IMR-90 (cell line): ENCODE results near the gene NAALAD2.

Experiments
- BHLHE40 ChIP-seq: fragments of 150-350 bp; IDR thresholded peaks from 2 replicates; pipeline ENCODE4 v1.6.1; 2016; ENCODE audit warnings: mild to moderate bottlenecking, low read depth, low read length
- CEBPB ChIP-seq: IDR thresholded peaks from 2 replicates; pipeline ENCODE4 v1.6.1; 2012; ENCODE audit warnings: low read depth, low read length, improper control_type of control experiment
- CHD1 ChIP-seq: IDR thresholded peaks from 2 replicates; pipeline ENCODE4 v1.6.1; 2012; ENCODE audit warnings: low read depth, low read length, improper control_type of control experiment
- CTCF ChIP-seq: conservative IDR thresholded peaks from 2 replicates; pipeline ENCODE4 v1.5.1; 2012; ENCODE audit warnings: mild to moderate bottlenecking, low read depth, low read length, improper control_type of control experiment
- FOS ChIP-seq: fragments of 150-350 bp; IDR thresholded peaks from 2 replicates; pipeline ENCODE4 v1.6.1; 2016; ENCODE audit warnings: low read depth, low read length
- MAFK ChIP-seq: IDR thresholded peaks from 2 replicates; pipeline ENCODE4 v1.6.1; 2012; ENCODE audit warnings: low read depth, low read length, improper control_type of control experiment
- MAZ ChIP-seq: IDR thresholded peaks from 2 replicates; pipeline ENCODE4 v1.6.1; 2012; ENCODE audit warnings: low read depth, mild to moderate bottlenecking, low read length, improper control_type of control experiment, moderate library complexity, borderline replicate concordance
- MXI1 ChIP-seq: IDR thresholded peaks from 2 replicates; pipeline ENCODE4 v1.6.1; 2012; ENCODE audit warnings: low read depth, mild to moderate bottlenecking, low read length, moderate library complexity, borderline replicate concordance
- POLR2A ChIP-seq: IDR thresholded peaks from 2 replicates; pipeline ENCODE4 v1.6.1; 2012; ENCODE audit warnings: mild to moderate bottlenecking, low read depth, low read length
- RAD21 ChIP-seq: IDR thresholded peaks from 2 replicates; pipeline ENCODE4 v1.6.1; 2012; ENCODE audit warnings: low read length, improper control_type of control experiment
- RFX5 ChIP-seq: IDR thresholded peaks from 2 replicates; pipeline ENCODE4 v1.8.0; 2012; ENCODE audit warnings: low read depth, mild to moderate bottlenecking, low read length, moderate library complexity
- TF ChIP-seq, protein P1 (sequence below): fragments of 150-350 bp; IDR thresholded peaks from 2 replicates; pipeline ENCODE4 v1.6.1; 2016; ENCODE audit warnings: low read depth, mild to moderate bottlenecking, low read length, moderate library complexity, borderline replicate concordance

GRCh38 chr11:90235526-90235925, 101.1 kb downstream of the NAALAD2 start:
- no peak for TF ChIP-seq RFX5
- no peak for TF ChIP-seq CTCF
- TF ChIP-seq POLR2A, result no peak
- TF ChIP-seq CHD1, result no peak
- TF ChIP-seq CEBPB, result no peak
- no peak for TF ChIP-seq RAD21
- TF ChIP-seq MXI1, result no peak
- TF ChIP-seq MAFK, result no peak
- no peak for TF ChIP-seq FOS
- no peak for TF ChIP-seq BHLHE40
- TF ChIP-seq, protein P1, sequence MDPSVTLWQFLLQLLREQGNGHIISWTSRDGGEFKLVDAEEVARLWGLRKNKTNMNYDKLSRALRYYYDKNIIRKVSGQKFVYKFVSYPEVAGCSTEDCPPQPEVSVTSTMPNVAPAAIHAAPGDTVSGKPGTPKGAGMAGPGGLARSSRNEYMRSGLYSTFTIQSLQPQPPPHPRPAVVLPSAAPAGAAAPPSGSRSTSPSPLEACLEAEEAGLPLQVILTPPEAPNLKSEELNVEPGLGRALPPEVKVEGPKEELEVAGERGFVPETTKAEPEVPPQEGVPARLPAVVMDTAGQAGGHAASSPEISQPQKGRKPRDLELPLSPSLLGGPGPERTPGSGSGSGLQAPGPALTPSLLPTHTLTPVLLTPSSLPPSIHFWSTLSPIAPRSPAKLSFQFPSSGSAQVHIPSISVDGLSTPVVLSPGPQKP, result no peak
- TF ChIP-seq MAZ, result no peak
